NT2/D1 (cell line): ENCODE results near the gene CLDND1.

ENCODE experiments used
- YY1 ChIP-seq: IDR thresholded peaks from 2 replicates; pipeline ENCODE4 v1.6.1; 2011; ENCODE audit not compliant: insufficient read length, insufficient read depth
- ZNF274 ChIP-seq: IDR thresholded peaks from 2 replicates; pipeline ENCODE4 v1.6.1; 2011; ENCODE audit warnings: mild to moderate bottlenecking, low read depth, low read length

GRCh38 chr3:98552232-98553020, 29.7 kb upstream of the CLDND1 start:
- TF ChIP-seq YY1 (no peak), ZNF274 (no peak)
